H1 (cell line): ENCODE measurements around the gene NTPCR.

Experiments used
- GTF2F1 ChIP-seq: IDR thresholded peaks from 2 replicates; pipeline ENCODE4 v1.6.1; 2012; ENCODE audit warnings: low read depth, low read length, improper control_type of control experiment, borderline replicate concordance
- POLR2AphosphoS5 ChIP-seq: IDR thresholded peaks from 2 replicates; pipeline ENCODE4 v1.6.1; 2011; ENCODE audit warnings: low read depth, low read length

- TF ChIP-seq GTF2F1 (no peak), POLR2AphosphoS5 (no peak)
Observed at GRCh38 chr1:232923739-232924386, 26.5 kb upstream of the NTPCR start.
